ENCODE data around the gene CHCHD1. TPM values are rescaled to one million over a fixed set of nuclear protein-coding genes. Genes with fewer than 3 reads are reported as not detected.

The CHCHD1 gene
- total RNA-seq, 1 experiment from 2014 or later = 36.6 TPM

DNA sequence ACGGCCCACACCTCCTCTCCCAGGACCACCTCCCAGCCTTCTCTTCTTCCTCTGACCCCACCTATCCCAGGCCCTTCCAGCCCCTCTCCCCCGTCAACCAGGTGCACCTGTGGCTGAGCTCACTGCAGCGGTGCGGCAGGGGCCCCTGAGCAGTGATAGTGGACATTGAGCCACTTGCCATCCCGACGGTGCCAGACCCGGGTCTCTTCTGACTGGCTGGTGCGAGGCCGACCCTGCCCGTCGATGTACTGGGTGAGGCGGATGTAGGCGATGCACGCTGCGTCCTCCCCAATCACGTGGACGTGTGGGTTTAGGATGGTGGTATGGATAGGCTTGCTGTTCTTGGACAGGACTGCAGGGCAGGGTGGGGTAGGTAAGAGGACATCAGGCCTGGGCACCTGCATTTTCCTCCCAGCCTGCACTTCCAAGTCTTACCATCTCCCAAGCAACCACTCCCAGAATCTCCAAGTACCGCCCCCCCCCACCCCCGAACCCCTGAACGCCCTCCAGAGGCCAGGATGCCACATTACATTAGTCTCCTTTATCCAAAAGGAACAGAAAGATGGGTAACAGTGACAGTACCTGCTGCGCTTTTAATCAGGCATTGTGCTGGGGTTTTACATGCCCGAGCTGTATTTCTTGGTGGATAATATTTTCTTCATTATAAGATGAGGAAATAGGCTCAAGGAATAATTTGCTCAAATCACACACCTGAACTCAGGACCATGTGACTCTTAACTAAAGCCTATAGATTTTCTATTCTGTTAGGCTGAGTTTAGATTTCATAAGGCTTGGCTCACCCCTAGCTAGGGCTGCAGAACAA is 33.3 kb downstream of the CHCHD1 start:
- ATAC-seq (peak; percentile 25), DNase-seq (ENCODE audit: low read depth, low spot score) (peak; percentile 48)
- Histone ChIP-seq H2AFZ (ENCODE audit: low read depth, low read length, poor library complexity, severe bottlenecking) (no peak overlapping the region), H3K4me2 (ENCODE audit: low read length) (no peak overlapping the region), H4K20me1 (ENCODE audit: insufficient read depth) (no peaks in the 10 kb centered on the region), H3K4me3 (replicated peaks in 1 of 2; ENCODE audit: low read depth in 1 of 2, low read length in 2 of 2) (no peak overlapping the region), H3K36me3 (ENCODE audit: control insufficient read depth in 1 of 2, insufficient read depth in 2 of 2, low read length in 2 of 2) (peaks cover 12 to 18% of the 10 kb centered on the region in 2 experiments; a peak in 3 of 4 replicates), H3K79me2 (ENCODE audit: insufficient read depth, low read length) (0 out of 2 replicates have a peak, but pooled peaks cover 4% of the 10 kb centered on the region), H3K27me3 (ENCODE audit: insufficient read depth, low read length) (no peaks in the 10 kb centered on the region), H3K27ac (ENCODE audit: low read depth, low read length) (no peak overlapping the region), H3K9ac (ENCODE audit: low read length) (no peak overlapping the region), H3K4me1 (ENCODE audit: control insufficient read depth in 1 of 2, insufficient read depth in 2 of 2, low read length in 2 of 2) (peaks cover 4 to 16% of the 10 kb centered on the region in 2 experiments; a peak in 3 of 4 replicates), H3K9me2 (ENCODE audit: insufficient read depth) (no peaks in the 10 kb centered on the region), H3K9me3 (ENCODE audit: control insufficient read depth in 1 of 2, insufficient read depth in 1 of 2, low read depth in 1 of 2, low read length in 2 of 2) (no peaks in the 10 kb centered on the region)
- ChIA-PET POLR2A (no interaction called here), RAD21 (ENCODE audit: low non-redundant PET in 1 of 2, low total read pairs in 2 of 2, uncharacterized antibody in 2 of 2, unreplicated experiment in 2 of 2) (no interaction called here), CTCF (no interaction called here)
- no TSS peak for BruUV-seq (replicated peaks)
- TF ChIP-seq RAD21 (IDR thresholded peaks at IDR 0.05; ENCODE audit: low read depth) = peak; percentile 18; the same call in 1 of the 2 replicates
- TF ChIP-seq TCF7L2 (IDR thresholded peaks at IDR 0.05; ENCODE audit: borderline replicate concordance, extremely low read depth, insufficient read depth, insufficient read length) = no peak
- TF ChIP-seq, protein P1, sequence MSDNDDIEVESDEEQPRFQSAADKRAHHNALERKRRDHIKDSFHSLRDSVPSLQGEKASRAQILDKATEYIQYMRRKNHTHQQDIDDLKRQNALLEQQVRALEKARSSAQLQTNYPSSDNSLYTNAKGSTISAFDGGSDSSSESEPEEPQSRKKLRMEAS (IDR thresholded peaks at IDR 0.05) = no peak
- no peak for TF ChIP-seq ZFX (IDR thresholded peaks at IDR 0.05)
- TF ChIP-seq FOSL1 (IDR thresholded peaks at IDR 0.05; ENCODE audit: low read depth) = no peak
- TF ChIP-seq SP1 (IDR thresholded peaks at IDR 0.05; ENCODE audit: low read depth) = no peak
- TF ChIP-seq, protein P2, sequence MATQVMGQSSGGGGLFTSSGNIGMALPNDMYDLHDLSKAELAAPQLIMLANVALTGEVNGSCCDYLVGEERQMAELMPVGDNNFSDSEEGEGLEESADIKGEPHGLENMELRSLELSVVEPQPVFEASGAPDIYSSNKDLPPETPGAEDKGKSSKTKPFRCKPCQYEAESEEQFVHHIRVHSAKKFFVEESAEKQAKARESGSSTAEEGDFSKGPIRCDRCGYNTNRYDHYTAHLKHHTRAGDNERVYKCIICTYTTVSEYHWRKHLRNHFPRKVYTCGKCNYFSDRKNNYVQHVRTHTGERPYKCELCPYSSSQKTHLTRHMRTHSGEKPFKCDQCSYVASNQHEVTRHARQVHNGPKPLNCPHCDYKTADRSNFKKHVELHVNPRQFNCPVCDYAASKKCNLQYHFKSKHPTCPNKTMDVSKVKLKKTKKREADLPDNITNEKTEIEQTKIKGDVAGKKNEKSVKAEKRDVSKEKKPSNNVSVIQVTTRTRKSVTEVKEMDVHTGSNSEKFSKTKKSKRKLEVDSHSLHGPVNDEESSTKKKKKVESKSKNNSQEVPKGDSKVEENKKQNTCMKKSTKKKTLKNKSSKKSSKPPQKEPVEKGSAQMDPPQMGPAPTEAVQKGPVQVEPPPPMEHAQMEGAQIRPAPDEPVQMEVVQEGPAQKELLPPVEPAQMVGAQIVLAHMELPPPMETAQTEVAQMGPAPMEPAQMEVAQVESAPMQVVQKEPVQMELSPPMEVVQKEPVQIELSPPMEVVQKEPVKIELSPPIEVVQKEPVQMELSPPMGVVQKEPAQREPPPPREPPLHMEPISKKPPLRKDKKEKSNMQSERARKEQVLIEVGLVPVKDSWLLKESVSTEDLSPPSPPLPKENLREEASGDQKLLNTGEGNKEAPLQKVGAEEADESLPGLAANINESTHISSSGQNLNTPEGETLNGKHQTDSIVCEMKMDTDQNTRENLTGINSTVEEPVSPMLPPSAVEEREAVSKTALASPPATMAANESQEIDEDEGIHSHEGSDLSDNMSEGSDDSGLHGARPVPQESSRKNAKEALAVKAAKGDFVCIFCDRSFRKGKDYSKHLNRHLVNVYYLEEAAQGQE (IDR thresholded peaks at IDR 0.05; ENCODE audit: low read depth) = no peak
- TF ChIP-seq, protein P3, sequence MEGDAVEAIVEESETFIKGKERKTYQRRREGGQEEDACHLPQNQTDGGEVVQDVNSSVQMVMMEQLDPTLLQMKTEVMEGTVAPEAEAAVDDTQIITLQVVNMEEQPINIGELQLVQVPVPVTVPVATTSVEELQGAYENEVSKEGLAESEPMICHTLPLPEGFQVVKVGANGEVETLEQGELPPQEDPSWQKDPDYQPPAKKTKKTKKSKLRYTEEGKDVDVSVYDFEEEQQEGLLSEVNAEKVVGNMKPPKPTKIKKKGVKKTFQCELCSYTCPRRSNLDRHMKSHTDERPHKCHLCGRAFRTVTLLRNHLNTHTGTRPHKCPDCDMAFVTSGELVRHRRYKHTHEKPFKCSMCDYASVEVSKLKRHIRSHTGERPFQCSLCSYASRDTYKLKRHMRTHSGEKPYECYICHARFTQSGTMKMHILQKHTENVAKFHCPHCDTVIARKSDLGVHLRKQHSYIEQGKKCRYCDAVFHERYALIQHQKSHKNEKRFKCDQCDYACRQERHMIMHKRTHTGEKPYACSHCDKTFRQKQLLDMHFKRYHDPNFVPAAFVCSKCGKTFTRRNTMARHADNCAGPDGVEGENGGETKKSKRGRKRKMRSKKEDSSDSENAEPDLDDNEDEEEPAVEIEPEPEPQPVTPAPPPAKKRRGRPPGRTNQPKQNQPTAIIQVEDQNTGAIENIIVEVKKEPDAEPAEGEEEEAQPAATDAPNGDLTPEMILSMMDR (IDR thresholded peaks at IDR 0.05 in 2 of 3, conservative IDR thresholded peaks at IDR 0.05 in 1 of 3; ENCODE audit: borderline replicate concordance in 1 of 3, insufficient read depth in 1 of 3, low read depth in 2 of 3, low read length in 2 of 3) = peak; percentile 25 to 65 (median 53); a peak in 4 of 6 replicates
- intact Hi-C loops (cut with micrococcal nuclease) = no loop called here
